Measurements from ENCODE around the gene GRIK4. TPM values are rescaled to one million over a fixed set of nuclear protein-coding genes. Genes with fewer than 3 reads are reported as not detected.
"Not testable (repeated sequence)": the region's sequence is repeated elsewhere in the genome, so short reads cannot be mapped to it uniquely, and the experiment has no call there.

The GRIK4 gene
- total RNA-seq, 1 experiment from 2014 or later, result not detected

GRCh38 chr11:121024989-121025388 is 513.4 kb downstream of the GRIK4 start:
- no TSS peak for BruUV-seq (replicated peaks)
- peaks cover 6% of the 10 kb centered on the region for H3K27me3 Mint-ChIP-seq (ENCODE audit: insufficient read depth, unreplicated experiment)
- H3K4me1 Mint-ChIP-seq (ENCODE audit: insufficient read depth, unreplicated experiment), result peaks cover 29% of the 10 kb centered on the region
- intact Hi-C loops (cut with micrococcal nuclease), result no loop called here
- peak; percentile 4 for DNase-seq (ENCODE audit: unreplicated experiment)
- no peaks in the 10 kb centered on the region for H3K36me3 Mint-ChIP-seq (ENCODE audit: insufficient read depth, unreplicated experiment)
- ChIA-PET POLR2A (interaction anchor here (0.6 to 1.6 kb wide), 4 partner anchors 9 to 689 kb away, joined by 3 to 12 read pairs (median 4); partner anchors contain the start of gene ARHGEF12), CTCF (interaction anchor here (0.6 to 0.7 kb wide), 2 partner anchors 70 to 214 kb away, joined by 3 to 4 read pairs; no protein-coding TSS in a partner anchor)
- H3K4me3 Mint-ChIP-seq (ENCODE audit: unreplicated experiment), result peak overlapping the region; percentile 76
- TF ChIP-seq CTCF (IDR thresholded peaks at IDR 0.05; ENCODE audit: unreplicated experiment), result no peak
- H3K9me3 Mint-ChIP-seq (ENCODE audit: unreplicated experiment), result no peaks in the 10 kb centered on the region
- H3K27ac Mint-ChIP-seq (ENCODE audit: low read depth, unreplicated experiment), result peak overlapping the region; percentile 90

- Mint-ChIP-seq H3K4me1 (ENCODE audit: insufficient read depth, unreplicated experiment) (peaks cover 21% of the 10 kb centered on the region), H3K9me3 (ENCODE audit: unreplicated experiment) (no peaks in the 10 kb centered on the region), H3K27me3 (ENCODE audit: insufficient read depth, unreplicated experiment) (no peaks in the 10 kb centered on the region), H3K36me3 (ENCODE audit: insufficient read depth, unreplicated experiment) (no peaks in the 10 kb centered on the region), H3K27ac (ENCODE audit: low read depth, unreplicated experiment) (no peak overlapping the region), H3K4me3 (ENCODE audit: unreplicated experiment) (no peak overlapping the region)
- CTCF ChIA-PET, result interaction anchor here (0.6 kb wide), 1 partner anchor 606 kb away, joined by 3 read pairs; no protein-coding TSS in a partner anchor
- no peak for DNase-seq (ENCODE audit: unreplicated experiment)
- intact Hi-C loops (cut with micrococcal nuclease), result no loop called here
- no TSS peak for BruUV-seq (replicated peaks)
- TF ChIP-seq CTCF (IDR thresholded peaks at IDR 0.05; ENCODE audit: unreplicated experiment), result no peak
- POLR2A ChIA-PET, result no interaction called here
Observed at GRCh38 chr11:121029153-121029552, 517.6 kb downstream of the GRIK4 start.

DNA sequence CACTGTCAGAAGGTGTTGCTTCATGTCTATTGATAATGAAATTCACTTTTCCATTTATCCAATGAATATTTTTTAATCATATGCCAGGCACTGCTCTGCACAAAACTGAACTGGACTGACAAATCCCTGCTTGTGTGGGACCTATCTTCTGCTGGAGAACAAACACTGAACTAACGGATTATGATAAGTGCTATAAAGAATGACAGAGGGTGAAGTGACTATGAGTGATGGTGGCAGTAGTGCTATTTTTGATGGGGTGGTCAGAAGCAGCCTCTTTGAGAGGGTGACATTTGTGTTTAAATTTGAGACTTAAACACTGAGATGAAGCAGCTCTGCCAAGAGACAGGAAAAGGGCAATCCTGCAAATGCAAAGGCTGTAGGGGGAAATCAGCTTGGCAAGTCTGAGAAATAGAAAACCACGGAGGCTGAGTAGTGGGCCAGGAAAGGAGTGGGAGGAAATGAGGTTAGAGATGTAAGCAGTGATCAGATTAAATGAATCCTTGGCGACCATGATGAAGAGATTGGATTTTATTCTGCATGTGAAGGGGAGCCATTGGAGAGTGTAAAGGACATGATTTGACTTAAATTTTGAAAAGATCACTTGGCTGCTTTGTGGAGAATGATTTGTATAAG is 518.4 kb downstream of the GRIK4 start:
- no TSS peak for BruUV-seq (replicated peaks)
- ChIA-PET POLR2A (no interaction called here), CTCF (interaction anchor here (0.6 kb wide), 1 partner anchor 606 kb away, joined by 3 read pairs; no protein-coding TSS in a partner anchor)
- TF ChIP-seq CTCF (IDR thresholded peaks at IDR 0.05; ENCODE audit: unreplicated experiment), result no peak
- H3K27ac Mint-ChIP-seq (ENCODE audit: low read depth, unreplicated experiment), result no peak overlapping the region
- peaks cover 14% of the 10 kb centered on the region for H3K4me1 Mint-ChIP-seq (ENCODE audit: insufficient read depth, unreplicated experiment)
- DNase-seq (ENCODE audit: unreplicated experiment), result no peak
- intact Hi-C loops (cut with micrococcal nuclease), result no loop called here
- H3K27me3 Mint-ChIP-seq (ENCODE audit: insufficient read depth, unreplicated experiment), result no peaks in the 10 kb centered on the region
- H3K9me3 Mint-ChIP-seq (ENCODE audit: unreplicated experiment), result no peaks in the 10 kb centered on the region
- H3K36me3 Mint-ChIP-seq (ENCODE audit: insufficient read depth, unreplicated experiment), result no peaks in the 10 kb centered on the region
- no peak overlapping the region for H3K4me3 Mint-ChIP-seq (ENCODE audit: unreplicated experiment)

DNA sequence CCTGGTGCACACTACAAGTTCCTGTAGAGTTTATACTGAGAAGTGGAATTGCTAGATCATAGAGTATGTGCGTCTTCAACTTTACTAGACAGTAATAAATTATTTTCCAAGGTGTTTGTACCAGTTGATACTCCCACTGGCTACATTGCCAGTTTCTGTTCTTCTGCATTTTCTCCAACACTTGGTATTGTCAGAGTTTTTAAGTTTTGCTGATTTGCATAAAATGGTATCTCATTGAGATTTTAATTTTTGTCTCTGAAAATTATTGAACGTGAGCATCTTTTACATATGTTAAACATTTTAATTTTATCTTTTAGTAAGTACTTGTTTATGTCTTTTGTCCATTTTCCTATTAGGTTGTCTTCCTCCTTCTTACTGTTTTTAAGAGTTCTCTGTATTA is 519.6 kb downstream of the GRIK4 start:
- Mint-ChIP-seq H3K9me3 (ENCODE audit: unreplicated experiment) (no peaks in the 10 kb centered on the region), H3K27ac (ENCODE audit: low read depth, unreplicated experiment) (no peak overlapping the region), H3K4me1 (ENCODE audit: insufficient read depth, unreplicated experiment) (peaks cover 6% of the 10 kb centered on the region), H3K36me3 (ENCODE audit: insufficient read depth, unreplicated experiment) (no peaks in the 10 kb centered on the region), H3K4me3 (ENCODE audit: unreplicated experiment) (no peak overlapping the region), H3K27me3 (ENCODE audit: insufficient read depth, unreplicated experiment) (no peaks in the 10 kb centered on the region)
- BruUV-seq (replicated peaks), result no TSS peak
- POLR2A ChIA-PET, result no interaction called here
- no peak for TF ChIP-seq CTCF (IDR thresholded peaks at IDR 0.05; ENCODE audit: unreplicated experiment)
- intact Hi-C loops (cut with micrococcal nuclease), result no loop called here
- CTCF ChIA-PET, result no interaction called here
- DNase-seq (ENCODE audit: unreplicated experiment), result no peak

DNA sequence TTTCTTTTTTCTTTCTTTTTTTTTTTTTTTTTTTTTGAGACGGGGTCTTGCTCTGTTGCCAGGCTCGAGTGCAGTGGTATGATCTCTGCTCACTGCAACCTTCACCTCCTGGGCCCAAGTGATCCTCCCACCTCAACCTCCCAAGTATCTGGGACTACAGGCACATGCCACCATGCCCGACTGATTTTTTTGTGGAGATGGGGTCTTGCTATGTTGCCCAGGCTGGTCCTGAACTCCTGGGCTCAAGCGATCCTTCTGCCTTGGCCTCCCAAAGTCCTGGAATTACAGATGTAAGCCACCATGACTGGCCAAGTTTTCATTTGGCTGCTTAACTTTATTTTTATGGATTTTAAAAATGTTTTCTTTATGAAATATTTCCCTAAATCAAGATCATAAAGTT is 520.1 kb downstream of the GRIK4 start:
- H3K9me3 Mint-ChIP-seq (ENCODE audit: unreplicated experiment); H3K4me3 Mint-ChIP-seq (ENCODE audit: unreplicated experiment); POLR2A ChIA-PET; BruUV-seq (replicated peaks); H3K27ac Mint-ChIP-seq (ENCODE audit: low read depth, unreplicated experiment); CTCF ChIA-PET; H3K4me1 Mint-ChIP-seq (ENCODE audit: insufficient read depth, unreplicated experiment); H3K36me3 Mint-ChIP-seq (ENCODE audit: insufficient read depth, unreplicated experiment); H3K27me3 Mint-ChIP-seq (ENCODE audit: insufficient read depth, unreplicated experiment); DNase-seq (ENCODE audit: unreplicated experiment); intact Hi-C loops (cut with micrococcal nuclease): not testable (repeated sequence)

Measured in MCF 10A (cell line).